GM19023 (cell line): Measurements from ENCODE around the gene EIF5.
"Not testable (repeated sequence)": the region's sequence is repeated elsewhere in the genome, so short reads cannot be mapped to it uniquely, and the experiment has no call there.

Experiments
- ATAC-seq: cut with Tn5 transposase; IDR thresholded peaks from one replicate; pipeline ENCODE4 v1.9.1; 2021; ENCODE audit warnings: mild to moderate bottlenecking, moderate library complexity; ENCODE audit not compliant: unreplicated experiment

The EIF5 gene

DNA sequence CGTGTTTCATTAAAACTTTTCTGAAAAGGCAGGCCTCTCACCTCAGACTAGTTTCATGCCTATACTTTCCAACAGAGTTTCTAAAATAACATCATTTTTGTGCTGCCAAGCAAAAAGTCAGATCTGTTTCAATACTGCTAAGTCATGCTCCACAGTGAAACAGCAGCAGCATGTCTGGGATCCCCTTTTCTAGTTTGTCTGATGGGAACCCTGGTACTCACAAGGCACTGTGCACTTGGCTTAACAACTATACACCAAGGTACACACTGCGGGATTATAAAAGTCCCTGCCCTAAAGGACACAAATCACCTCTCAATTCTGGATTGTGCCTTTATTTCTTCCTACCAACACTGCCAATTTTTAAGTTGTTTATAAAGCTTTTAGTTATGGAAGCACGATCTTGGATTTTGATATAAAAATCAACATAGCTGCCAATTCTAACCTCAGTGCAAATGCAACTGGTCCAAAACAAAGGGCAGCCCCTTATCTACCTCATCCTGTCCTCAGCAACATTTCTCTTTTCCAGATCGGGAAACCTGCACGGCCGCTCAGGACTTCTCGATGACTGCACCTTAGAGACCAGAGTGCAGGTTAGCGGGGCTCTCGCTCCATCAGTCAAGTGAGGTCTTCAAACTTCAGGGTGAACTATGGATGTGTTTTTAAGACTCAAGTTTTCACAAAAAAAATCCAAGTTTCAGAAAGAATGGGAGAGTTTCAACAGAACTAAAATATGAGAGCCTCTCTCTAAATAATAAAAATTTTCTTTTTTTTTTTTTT, 1.7 kb upstream of the EIF5 start:
- ATAC-seq, result no peak

DNA sequence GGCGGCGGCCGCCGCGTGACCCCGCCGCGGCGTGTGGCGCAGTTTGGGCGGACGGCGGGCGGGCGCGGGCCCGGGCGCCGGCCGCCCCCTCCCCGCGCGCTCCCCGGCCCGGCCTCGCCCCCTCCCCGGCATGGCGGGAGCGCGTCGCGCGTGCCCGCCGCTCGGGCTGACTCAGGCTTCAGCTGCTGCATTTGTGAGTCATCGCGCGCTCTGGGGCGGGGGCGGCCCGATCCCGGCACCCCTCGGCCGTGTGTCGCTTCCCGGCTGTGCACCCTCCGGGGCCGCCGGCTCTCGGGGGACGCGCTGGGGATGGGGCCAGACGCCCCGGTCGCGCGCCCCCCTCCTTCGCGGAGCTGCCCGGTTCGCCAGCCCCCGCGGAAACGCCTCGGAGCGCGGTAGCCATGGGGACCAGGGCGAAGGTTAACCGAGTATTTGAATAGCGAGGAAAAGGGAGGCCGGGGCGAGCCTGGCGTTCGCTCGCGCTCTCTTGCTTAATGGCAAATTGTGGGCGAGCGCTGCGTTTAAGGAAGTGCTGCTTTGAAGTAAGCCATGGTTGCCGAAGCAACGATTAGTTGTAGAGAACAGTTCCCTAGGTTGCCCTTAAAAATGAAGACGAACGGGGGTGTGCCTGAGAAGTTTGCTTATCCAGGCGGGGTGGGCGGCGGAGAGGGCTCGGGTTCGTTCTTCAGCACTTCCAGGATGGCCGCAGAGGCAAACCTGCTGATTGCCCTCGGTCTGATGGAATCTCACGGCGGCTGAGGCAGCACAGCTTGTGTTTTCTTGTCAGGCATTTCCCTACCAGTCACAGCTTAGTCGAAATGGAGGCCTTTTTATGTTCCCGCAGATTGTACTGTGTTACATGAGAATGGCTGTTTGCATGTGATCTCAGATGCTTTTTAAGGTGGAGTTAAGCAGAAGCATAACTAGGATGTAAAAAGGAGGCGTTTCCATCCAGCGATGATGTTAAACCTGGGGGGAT, 896 bp downstream of the EIF5 start:
- ATAC-seq, result peak; percentile 27

DNA sequence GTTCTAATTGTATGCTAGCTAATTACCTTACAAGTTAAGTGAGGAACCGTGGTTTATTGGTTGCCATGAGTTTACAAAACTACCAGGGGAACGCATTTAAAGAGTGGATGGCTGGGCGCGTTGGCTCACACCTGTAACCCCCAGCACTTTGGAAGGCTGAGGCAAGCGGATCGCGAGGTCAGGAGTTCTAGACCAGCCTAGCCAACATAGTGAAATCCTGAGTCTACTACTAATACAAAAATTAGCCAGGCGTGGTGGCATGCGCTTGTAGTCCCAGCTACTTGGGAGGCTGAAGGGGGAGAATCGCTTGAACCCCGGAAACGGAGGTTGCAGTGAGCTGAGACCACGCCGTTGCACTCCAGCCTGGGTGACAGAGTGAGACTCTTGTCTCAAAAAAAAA, 2.2 kb downstream of the EIF5 start:
- no peak for ATAC-seq

DNA sequence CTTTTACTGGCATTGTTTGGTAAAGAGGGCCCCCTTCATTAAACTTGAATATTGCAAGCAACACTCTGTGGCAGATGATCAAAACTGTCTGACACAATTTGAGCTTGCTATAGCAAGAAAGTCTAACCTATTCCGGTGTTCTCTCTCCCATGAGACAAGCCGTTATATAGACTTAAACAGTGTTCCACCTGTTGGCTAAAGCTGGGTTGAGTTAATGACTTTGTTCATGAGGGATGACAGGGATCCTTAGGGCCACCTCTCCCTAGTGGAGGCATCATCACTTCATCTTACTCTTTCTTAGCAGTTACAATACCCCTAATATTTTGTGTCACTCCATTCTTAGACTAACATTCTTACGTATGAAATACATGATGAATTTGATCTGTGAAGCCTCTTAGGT, 3.8 kb downstream of the EIF5 start:
- ATAC-seq, result no peak

DNA sequence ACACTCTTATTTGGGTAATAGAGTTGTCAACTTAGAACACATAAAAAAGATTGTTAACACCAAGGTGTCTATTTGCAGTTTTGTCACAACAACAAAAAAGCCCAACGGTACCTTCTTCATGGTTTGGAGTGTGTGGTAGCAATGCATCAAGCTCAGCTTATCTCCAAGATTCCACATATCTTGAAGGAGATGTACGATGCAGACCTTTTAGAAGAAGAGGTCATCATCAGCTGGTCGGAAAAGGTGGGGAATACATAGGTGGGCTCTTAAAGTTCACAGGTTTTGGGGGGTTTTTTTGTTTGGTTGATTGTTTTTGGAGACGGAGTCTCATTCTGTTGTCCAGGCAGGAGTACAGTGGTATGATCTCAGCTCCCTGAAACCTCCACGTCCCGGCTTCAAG, 5.5 kb downstream of the EIF5 start:
- no peak for ATAC-seq

DNA sequence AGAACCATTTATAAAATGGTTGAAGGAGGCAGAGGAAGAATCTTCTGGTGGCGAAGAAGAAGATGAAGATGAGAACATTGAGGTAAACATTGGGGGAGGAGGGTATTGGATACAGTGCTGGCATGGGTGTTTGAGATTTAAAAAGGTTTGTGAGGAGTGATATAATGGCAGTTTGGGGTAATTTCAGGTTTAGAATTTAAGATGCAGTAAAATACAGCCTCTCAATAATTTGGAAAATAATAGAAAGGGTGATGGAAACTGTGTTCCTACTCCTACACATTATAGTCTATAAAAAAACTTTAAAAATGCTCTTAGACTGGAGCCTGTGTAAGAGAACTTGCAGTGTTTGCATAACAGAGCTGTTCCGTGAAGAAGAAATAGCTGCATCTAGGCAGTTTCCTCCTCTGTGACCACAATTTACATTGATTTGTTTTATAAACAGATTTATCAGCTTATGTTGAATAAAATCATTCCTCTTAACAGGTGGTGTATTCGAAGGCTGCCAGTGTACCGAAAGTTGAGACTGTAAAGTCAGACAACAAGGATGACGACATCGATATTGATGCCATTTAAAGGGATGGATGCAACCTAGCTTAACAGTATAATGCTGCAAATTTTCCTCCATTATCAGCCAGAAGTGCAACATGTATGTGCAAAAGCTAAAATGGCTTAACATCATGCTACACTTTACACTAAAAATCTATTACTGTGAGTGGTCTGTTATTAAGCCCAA, 6.6 kb downstream of the EIF5 start:
- ATAC-seq, result no peak

DNA sequence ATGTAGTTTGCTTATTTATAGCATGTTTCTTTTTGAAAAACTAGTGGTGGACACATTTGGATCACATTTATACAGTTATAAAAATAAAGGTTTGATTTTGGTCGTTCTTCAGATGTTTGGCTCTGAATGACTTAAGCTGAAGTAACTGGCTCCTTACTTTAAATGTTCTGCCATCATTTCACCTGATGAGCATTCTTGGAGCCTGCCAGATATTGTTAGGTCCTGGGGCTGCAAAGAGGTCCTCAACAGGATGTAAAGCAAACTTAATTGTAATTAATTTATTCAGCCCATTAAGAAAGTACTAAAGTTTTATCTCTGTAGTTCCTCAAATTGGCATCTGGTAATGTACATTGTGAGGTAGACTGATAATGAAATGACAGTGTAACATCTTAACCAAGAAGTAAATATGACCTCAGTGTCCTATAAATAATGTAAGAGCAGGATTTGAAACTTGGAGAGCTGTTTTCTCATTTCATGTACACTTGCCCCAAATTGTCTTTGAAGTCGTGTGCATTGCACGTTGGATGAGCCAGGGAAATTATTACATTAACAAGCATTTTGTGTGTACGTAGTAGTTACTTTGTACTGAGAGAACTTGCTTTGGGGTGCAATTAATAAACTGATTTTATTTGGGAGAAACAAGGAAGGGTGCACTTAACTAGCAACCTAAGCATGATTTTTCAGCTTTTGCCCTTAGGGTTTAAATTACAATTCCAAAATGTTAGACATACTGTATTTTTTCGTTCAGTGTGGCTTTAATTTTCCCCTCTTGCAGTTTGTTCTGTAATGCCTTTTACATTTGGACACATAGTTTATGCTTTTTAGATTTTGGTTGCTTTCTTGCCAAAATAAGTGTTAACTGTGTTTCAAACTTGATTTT, 7.5 kb downstream of the EIF5 start:
- no peak for ATAC-seq

DNA sequence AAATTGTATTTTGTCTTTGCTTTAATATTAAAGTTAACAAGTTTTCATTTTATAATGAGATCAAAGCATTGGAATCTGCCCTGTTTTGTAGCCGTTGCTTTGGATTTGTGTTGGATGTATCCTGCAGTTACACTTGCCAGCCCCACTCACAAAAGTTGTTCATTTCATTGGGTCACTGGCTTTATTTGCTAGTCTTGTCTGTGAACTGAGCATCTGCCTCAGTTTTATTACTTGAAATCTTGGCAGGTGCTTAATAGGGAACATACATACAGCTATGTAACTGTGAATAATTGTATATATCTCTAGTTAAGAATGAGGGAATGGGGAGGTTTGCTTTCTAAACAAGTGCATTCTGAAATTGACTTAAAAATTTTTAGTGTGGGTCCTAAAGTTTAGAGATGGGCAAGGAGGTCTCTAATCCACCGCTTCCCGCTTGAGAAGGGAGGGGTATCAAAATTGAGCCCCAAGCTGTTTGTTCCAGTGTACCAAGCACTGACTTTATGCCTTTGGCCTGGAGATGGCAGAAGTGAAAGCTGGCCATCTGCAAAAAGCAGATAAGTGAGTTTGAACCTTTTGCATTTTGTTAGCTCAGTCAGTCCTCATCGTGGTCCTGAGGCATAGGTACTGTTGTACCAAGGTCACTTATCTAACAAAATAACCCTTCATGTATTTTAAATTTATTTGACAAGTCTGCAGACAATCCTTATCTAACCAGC, 9.3 kb downstream of the EIF5 start:
- ATAC-seq, result no peak

DNA sequence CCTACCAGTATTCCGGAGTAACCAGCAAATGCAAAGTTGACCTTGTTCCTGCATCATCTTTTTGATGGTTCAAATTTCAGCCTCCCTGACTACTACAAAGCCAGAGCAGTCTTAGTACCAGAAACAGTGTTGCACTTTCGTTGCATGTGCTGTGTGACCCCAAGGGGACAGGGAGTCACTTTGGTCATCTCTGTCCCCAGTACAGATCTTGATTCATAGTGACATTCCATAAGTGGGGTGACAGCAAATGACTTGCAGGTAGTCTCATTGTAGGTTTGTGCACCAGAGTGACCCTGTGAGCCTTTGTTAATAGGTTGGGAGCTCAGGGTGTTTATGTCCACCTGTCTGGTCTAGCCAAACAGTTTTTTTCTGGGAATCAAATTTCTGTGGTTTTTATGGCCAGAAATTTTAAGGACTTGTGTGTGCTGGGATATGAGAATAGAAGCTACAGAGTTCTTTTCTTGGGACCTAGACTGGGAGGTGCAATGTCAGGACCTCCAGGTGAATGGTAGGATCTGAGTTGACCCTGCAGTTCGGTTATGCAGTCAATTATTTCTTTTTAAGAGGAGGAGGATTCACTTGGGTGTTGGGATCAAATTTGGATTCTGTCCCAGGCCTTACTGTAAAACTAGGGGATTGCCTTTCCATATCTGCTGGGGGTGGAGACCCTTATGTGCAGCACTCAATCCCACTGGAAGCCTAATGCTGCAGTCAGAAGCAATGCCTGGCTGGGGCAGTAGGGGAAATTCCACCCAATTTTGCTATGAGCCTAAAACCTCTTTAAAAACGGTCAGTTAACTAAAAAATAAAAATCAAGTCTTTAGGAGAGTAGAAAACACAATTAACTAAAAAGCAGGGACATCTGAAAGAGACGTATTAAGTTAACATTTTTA, 10.1 kb downstream of the EIF5 start:
- no peak for ATAC-seq

DNA sequence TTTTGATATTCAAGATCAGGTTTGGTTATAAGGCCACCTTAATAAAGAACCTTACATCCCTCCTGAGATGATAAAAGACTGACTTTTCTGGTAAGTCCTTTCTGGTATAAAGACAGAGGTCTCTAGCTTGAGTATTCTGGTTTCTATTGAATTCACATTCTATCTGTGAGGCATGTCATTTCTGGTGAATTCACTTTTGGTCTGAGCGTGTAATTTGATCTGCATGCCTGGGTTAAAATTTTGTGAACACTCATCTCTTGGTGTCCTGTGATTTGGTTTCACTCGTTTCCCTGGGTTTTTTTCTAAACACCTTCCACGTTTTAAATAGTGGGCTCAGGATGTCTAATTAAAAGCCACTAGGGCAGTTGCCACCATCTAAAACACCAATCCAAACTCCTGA, 12.2 kb downstream of the EIF5 start:
- no peak for ATAC-seq

DNA sequence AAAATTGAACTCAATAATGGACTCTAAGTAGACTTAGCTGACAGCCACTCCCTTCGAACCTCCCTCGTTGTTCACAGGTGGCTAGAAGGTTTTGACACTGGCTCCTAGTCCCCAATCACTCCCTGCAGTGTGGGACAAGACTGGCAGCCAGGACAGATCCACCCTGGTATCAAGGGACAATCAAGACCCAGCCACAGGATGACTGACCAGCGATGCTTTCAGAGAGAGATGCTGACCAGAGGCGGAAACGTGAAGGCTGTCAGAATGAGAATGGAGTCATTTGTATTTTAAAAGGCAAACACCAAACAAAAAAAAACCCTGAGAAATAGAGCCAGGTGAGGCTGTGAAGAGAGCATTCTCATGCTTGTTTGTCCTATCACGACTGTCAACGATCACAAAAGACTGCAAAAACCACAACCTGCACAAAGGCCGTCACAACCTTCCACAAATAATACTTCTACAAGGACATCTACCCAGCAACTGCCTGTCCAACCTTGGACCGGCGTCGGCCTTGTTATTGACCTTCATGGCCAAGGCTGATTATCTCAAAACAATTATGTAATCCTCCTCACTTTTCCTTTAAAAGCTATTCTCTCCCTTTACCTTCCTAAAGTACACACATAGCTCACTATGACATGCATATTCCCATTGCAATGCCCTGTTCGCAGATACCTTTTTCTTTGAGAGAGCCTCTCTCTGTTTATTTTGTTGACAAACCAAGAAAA, 13.2 kb downstream of the EIF5 start:
- no peak for ATAC-seq

DNA sequence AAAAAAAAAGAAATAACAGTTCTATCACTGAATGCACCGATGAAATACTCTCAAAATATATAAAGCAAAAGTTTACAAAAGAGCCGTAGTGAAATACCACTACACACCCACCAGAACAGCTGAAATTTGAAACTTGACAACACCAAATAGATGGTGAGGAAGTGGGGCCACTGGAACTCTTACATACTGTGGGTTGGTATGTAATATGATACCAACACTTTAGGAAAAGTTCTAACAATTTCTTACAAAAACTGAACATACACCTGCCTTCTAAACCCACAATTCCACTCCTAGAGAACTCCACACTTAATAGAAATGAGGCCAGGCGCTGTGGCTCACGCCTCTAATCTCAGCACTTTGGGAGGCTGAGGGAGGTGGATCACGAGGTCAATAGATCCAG, 14.1 kb downstream of the EIF5 start:
- no peak for ATAC-seq

DNA sequence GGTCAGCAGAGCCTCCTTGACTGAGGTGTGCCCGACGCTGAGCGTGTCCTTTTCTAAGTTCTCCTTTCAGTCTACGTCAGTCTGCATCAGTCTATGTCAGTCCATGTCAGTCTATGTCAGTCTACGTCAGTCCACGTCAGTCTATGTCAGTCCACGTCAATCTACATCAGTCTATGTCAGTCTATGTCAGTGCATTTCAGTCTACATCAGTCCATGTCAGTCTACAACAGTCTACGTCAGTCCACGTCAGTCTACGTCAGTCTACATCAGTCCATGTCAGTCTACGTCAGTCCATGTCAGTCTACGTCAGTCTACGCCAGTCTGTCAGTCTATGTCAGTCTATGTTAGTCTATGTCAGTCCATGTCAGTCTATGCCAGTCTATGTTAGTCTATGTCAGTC, 15.9 kb downstream of the EIF5 start:
- no peak for ATAC-seq

DNA sequence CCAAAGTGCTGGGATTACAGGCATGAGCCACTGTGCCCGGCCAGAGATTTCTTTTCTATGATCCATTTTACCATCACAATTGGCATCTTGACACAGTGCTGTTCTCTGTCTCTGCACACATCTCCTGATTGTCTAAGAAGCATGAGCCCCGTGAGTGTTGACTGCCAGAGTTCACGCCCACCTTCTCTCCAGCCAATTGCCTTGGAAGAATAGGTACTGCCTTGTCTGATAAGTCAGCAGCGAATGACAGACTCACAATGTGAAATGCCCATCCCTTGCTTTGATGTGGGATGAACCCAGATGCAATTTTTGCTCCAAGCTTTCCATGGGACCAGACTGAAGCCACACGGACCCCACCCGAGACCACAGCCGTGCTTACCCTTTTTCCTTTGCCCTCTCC, 19.3 kb downstream of the EIF5 start:
- no peak for ATAC-seq

DNA sequence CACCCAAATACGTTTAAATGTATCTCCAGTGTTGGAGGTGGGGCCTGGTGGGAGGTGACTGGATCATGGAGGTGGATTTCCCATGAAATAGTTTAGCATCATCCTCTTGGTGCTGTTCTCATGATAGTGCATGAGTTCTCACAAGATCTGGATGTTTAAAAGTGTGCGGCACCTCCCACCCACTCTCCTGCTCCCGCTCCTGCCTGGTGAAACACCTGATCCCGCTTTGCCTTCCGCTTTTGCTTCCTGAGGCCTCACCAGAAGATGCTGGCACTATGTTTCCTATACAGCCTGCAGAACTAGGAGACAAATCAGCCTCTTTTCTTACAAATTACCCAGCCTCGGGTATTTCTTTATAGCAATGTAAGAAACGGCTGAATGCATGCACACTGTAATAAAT, 20.1 kb downstream of the EIF5 start:
- ATAC-seq, result no peak

DNA sequence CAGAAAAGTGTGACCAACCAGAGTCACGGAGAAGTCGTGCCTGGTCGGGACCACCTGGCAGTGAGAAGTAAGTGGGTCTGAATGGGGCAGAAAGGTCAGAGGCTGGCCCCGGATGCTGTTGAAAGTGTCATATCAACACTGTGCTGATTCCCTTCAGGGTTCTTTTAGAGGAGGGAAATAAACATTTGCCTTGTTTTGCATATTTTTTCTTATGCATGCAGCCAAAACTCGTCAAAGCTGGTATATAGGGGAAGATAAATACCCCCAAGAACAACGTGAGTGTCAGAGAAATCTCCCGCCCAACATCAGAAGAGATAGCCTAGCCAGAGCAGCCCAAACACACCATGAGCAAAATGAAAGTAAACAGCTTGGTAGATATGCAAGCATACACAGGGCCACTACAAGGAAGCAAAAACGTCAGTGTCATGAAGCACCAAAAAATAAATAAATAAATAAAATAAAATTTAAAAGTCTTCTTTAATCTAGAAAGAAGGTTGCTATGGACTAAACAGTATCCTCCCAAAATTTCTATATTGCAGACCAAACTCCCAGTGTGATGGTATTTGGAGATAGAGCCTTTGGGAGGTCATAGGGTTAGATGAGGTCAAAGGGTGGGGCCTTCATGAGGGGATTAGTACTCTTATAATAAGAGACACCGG, 22.1 kb downstream of the EIF5 start:
- ATAC-seq, result no peak

DNA sequence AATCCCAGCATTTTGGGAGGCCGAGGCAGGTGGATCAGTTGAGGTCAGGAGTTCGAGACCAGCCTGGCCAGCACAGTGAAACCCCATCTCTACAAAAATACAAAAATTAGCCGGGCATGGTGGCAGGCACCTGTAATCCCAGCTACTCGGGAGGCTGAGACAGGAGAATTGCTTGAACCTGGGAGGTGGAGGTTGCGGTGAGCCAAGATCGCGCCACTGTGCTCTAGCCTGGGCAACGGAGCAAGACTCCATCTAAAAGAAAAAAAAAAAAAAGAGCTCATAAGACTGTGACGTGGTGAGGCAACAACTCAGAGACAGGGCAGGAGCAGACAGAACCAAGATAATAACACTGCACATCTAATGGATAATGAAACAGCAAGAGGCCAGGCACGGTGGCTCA, 23.5 kb downstream of the EIF5 start:
- not testable (repeated sequence) for ATAC-seq

DNA sequence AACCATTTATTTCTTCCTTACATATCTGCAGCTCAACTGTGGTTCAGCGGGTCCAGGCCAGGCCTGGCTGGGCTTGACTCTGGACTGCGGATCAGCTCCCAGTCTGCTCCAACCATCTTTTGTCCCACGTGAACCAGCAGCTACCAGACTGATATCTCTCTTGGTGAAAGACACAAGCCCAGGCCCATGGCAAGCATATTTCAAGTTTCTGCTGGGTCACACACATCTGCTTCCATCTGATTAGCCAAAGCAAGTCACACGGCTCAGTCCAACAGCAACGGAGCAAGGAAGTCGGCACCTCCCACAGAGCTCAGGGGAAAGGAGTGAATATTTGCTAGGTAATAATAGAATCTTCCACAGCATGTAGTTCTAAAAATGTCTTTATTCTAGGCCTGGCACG, 26.5 kb downstream of the EIF5 start:
- ATAC-seq, result no peak
